Measurements from ENCODE around the gene PRICKLE2.

The PRICKLE2 gene

GRCh38 chr3:64242435-64242834, 17.2 kb upstream of the PRICKLE2 start:
- TF ChIP-seq REST (IDR thresholded peaks at IDR 0.05; ENCODE audit: insufficient read depth in 1 of 2, low read depth in 2 of 2, low read length in 2 of 2) (no peak), FOXP2 (optimal IDR thresholded peaks at IDR 0.05; ENCODE audit: borderline replicate concordance, extremely low read depth, extremely low read length, insufficient read depth) (no peak), POLR2AphosphoS5 (IDR thresholded peaks at IDR 0.05; ENCODE audit: low read depth, low read length) (no peak), SIN3A (IDR thresholded peaks at IDR 0.05; ENCODE audit: borderline replicate concordance, insufficient read depth, low read length) (no peak), TAF1 (IDR thresholded peaks at IDR 0.05; ENCODE audit: borderline replicate concordance, insufficient read depth, low read length) (no peak)

- no peak for TF ChIP-seq POLR2AphosphoS5 (IDR thresholded peaks at IDR 0.05; ENCODE audit: low read depth, low read length)
- TF ChIP-seq TAF1 (IDR thresholded peaks at IDR 0.05; ENCODE audit: borderline replicate concordance, insufficient read depth, low read length): no peak
- no peak for TF ChIP-seq SIN3A (IDR thresholded peaks at IDR 0.05; ENCODE audit: borderline replicate concordance, insufficient read depth, low read length)
- TF ChIP-seq REST (IDR thresholded peaks at IDR 0.05; ENCODE audit: insufficient read depth in 1 of 2, low read depth in 2 of 2, low read length in 2 of 2): no peak
- no peak for TF ChIP-seq FOXP2 (optimal IDR thresholded peaks at IDR 0.05; ENCODE audit: borderline replicate concordance, extremely low read depth, extremely low read length, insufficient read depth)
Observed at GRCh38 chr3:64240959-64241358, 15.7 kb upstream of the PRICKLE2 start.

DNA sequence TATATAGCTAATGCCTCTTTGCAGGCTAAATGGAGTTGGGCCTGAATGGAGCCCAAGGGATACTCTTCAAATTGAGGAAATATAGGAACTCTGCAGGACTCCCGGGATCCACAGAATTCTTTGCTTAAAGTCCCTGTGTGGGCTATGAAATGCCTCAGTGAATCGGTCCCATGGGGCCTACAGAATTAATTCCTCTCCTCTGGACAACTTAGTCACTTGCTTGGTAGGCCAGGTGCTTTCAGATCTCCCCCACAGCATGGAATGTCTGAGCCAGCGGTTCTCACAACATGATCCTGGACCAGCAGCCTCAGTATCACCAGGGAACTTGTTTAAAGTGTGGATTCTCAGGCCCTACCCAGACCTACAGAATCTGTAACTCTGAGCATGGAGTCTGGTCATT, 15.1 kb upstream of the PRICKLE2 start:
- TF ChIP-seq POLR2AphosphoS5 (IDR thresholded peaks at IDR 0.05; ENCODE audit: low read depth, low read length) (no peak), SIN3A (IDR thresholded peaks at IDR 0.05; ENCODE audit: borderline replicate concordance, insufficient read depth, low read length) (no peak), FOXP2 (optimal IDR thresholded peaks at IDR 0.05; ENCODE audit: borderline replicate concordance, extremely low read depth, extremely low read length, insufficient read depth) (no peak), REST (IDR thresholded peaks at IDR 0.05; ENCODE audit: insufficient read depth in 1 of 2, low read depth in 2 of 2, low read length in 2 of 2) (no peak), TAF1 (IDR thresholded peaks at IDR 0.05; ENCODE audit: borderline replicate concordance, insufficient read depth, low read length) (no peak)

DNA sequence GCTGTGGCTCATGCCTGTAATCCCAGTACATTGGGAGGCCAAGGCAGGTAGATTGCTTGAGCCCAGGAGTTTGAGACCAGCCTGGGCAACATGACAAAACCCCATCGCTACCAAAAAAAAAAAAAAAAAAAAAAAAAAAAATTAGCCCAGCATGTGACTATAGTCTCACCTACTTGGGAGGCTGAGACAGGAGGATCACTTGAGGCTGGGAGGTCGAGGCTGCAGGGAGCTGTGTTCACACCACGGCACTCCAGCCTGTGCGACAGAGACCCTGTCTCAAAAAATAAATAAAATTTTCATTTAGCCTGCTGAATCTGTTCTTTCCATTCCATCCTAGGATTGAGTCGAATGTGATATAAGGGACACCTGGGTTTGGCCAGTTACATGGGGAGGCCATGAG, 14.6 kb upstream of the PRICKLE2 start:
- TF ChIP-seq SIN3A (IDR thresholded peaks at IDR 0.05; ENCODE audit: borderline replicate concordance, insufficient read depth, low read length) (no peak), REST (IDR thresholded peaks at IDR 0.05; ENCODE audit: insufficient read depth in 1 of 2, low read depth in 2 of 2, low read length in 2 of 2) (no peak), POLR2AphosphoS5 (IDR thresholded peaks at IDR 0.05; ENCODE audit: low read depth, low read length) (no peak), TAF1 (IDR thresholded peaks at IDR 0.05; ENCODE audit: borderline replicate concordance, insufficient read depth, low read length) (no peak), FOXP2 (optimal IDR thresholded peaks at IDR 0.05; ENCODE audit: borderline replicate concordance, extremely low read depth, extremely low read length, insufficient read depth) (no peak)

Data from PFSK-1 (cell line).